ENCODE measurements around the gene PATE3. TPM values are rescaled to one million over a fixed set of nuclear protein-coding genes. Genes with fewer than 3 reads are reported as not detected.

Gene PATE3
- total RNA-seq, 2 donors from 2014 or later, result not detected

GRCh38 chr11:125784678-125785077 is 3.2 kb upstream of the PATE3 start:
- peaks cover 2% of the 10 kb centered on the region for H3K9me3 Mint-ChIP-seq
- whole genome bisulfite sequencing, 2 experiments (ENCODE audit: insufficient coverage in 1 of 2, insufficient read length in 1 of 2), result 72 to 74% methylated on average over 2 of the region's 2 CpGs
- TF ChIP-seq CTCF (conservative IDR thresholded peaks at IDR 0.05), result no peak
- H3K4me3 Mint-ChIP-seq, result no peak overlapping the region
- no peaks in the 10 kb centered on the region for H3K9me3 ChIP-seq (ENCODE audit: control insufficient read depth, low read length)
- H3K36me3 Mint-ChIP-seq (ENCODE audit: low read depth), result no peaks in the 10 kb centered on the region
- no peak overlapping the region for H3K27ac ChIP-seq (ENCODE audit: low read depth, low read length)
- H3K4me3 ChIP-seq (ENCODE audit: low read length), result no peak overlapping the region
- DNase-seq, result no peak
- no peaks in the 10 kb centered on the region for H3K4me1 ChIP-seq (ENCODE audit: control insufficient read depth, insufficient read depth, low read length)
- H3K27ac Mint-ChIP-seq, result no peak overlapping the region
- H3K4me1 Mint-ChIP-seq, result no peaks in the 10 kb centered on the region
- no peaks in the 10 kb centered on the region for H3K36me3 ChIP-seq (ENCODE audit: control insufficient read depth, insufficient read depth, low read length)
- H3K27me3 ChIP-seq (ENCODE audit: control insufficient read depth, insufficient read depth, low read length, poor library complexity, severe bottlenecking), result peaks cover 8% of the 10 kb centered on the region
- H3K27me3 Mint-ChIP-seq (ENCODE audit: insufficient read depth), result peaks cover 20% of the 10 kb centered on the region
- H3K9ac ChIP-seq (ENCODE audit: extremely low read depth, low read length, poor library complexity, severe bottlenecking), result no peak overlapping the region

GRCh38 chr11:125790825-125791224 is 2.9 kb downstream of the PATE3 start:
- no peak for DNase-seq
- Mint-ChIP-seq H3K27ac (no peak overlapping the region), H3K4me1 (peaks cover 2% of the 10 kb centered on the region), H3K9me3 (peaks cover 11% of the 10 kb centered on the region), H3K36me3 (ENCODE audit: low read depth) (no peaks in the 10 kb centered on the region), H3K4me3 (no peak overlapping the region), H3K27me3 (ENCODE audit: insufficient read depth) (peaks cover 5% of the 10 kb centered on the region)
- no peak for TF ChIP-seq CTCF (conservative IDR thresholded peaks at IDR 0.05)
- WGBS, 2 experiments (ENCODE audit: insufficient coverage in 1 of 2, insufficient read length in 1 of 2), result 83 to 89% methylated on average over 2 to 4 of the region's 4 CpGs
- Histone ChIP-seq H3K27ac (ENCODE audit: low read depth, low read length) (no peak overlapping the region), H3K4me3 (ENCODE audit: low read length) (no peak overlapping the region), H3K4me1 (ENCODE audit: control insufficient read depth, insufficient read depth, low read length) (no peaks in the 10 kb centered on the region), H3K9me3 (ENCODE audit: control insufficient read depth, low read length) (peaks cover 5% of the 10 kb centered on the region), H3K9ac (ENCODE audit: extremely low read depth, low read length, poor library complexity, severe bottlenecking) (no peak overlapping the region), H3K36me3 (ENCODE audit: control insufficient read depth, insufficient read depth, low read length) (no peaks in the 10 kb centered on the region), H3K27me3 (ENCODE audit: control insufficient read depth, insufficient read depth, low read length, poor library complexity, severe bottlenecking) (no peaks in the 10 kb centered on the region)

GRCh38 chr11:125797641-125798040 is 9.7 kb downstream of the PATE3 start:
- H3K9me3 Mint-ChIP-seq, result peaks cover 21% of the 10 kb centered on the region
- TF ChIP-seq CTCF (conservative IDR thresholded peaks at IDR 0.05), result no peak

More at GRCh38 chr11:125797641-125798040, 9.7 kb downstream of the PATE3 start:
- H3K9ac ChIP-seq (ENCODE audit: extremely low read depth, low read length, poor library complexity, severe bottlenecking), result no peak overlapping the region
- peaks cover 24% of the 10 kb centered on the region for H3K9me3 ChIP-seq (ENCODE audit: control insufficient read depth, low read length)
- no peaks in the 10 kb centered on the region for H3K4me1 Mint-ChIP-seq
- H3K27ac ChIP-seq (ENCODE audit: low read depth, low read length), result no peak overlapping the region
- H3K27ac Mint-ChIP-seq, result no peak overlapping the region
- peaks cover 5% of the 10 kb centered on the region for H3K27me3 Mint-ChIP-seq (ENCODE audit: insufficient read depth)
- peak; percentile 71 for DNase-seq
- no peaks in the 10 kb centered on the region for H3K27me3 ChIP-seq (ENCODE audit: control insufficient read depth, insufficient read depth, low read length, poor library complexity, severe bottlenecking)
- WGBS, 2 experiments (ENCODE audit: insufficient coverage in 1 of 2, insufficient read length in 1 of 2), result 54 to 66% methylated on average over 4 of the region's 4 CpGs
- no peak overlapping the region for H3K4me3 Mint-ChIP-seq
- H3K4me1 ChIP-seq (ENCODE audit: control insufficient read depth, insufficient read depth, low read length), result no peaks in the 10 kb centered on the region
- no peaks in the 10 kb centered on the region for H3K36me3 Mint-ChIP-seq (ENCODE audit: low read depth)
- no peaks in the 10 kb centered on the region for H3K36me3 ChIP-seq (ENCODE audit: control insufficient read depth, insufficient read depth, low read length)
- no peak overlapping the region for H3K4me3 ChIP-seq (ENCODE audit: low read length)

Measured in endodermal cell (in vitro differentiated cells).